Measurements from ENCODE around the gene CYB561D2. TPM values are rescaled to one million over a fixed set of nuclear protein-coding genes. Genes with fewer than 3 reads are reported as not detected.

Gene CYB561D2
- total RNA-seq, 3 donors from 2014 or later (not counting 1 experiment from before 2014, with no cell fraction given), result 39.6 to 54.0 (median 50.5) TPM

GRCh38 chr3:50365080-50365841 is 14.6 kb downstream of the CYB561D2 start:
- peak; percentile 94 to 97 (median 97) for ATAC-seq
- no peaks in the 10 kb centered on the region for H3K9me3 ChIP-seq (ENCODE audit: control insufficient read depth, insufficient read depth, low read length)
- no peaks in the 10 kb centered on the region for H3K27me3 Mint-ChIP-seq (ENCODE audit: low read depth in 2 of 2)
- H3K36me3 Mint-ChIP-seq, result no peaks in the 10 kb centered on the region
- H3K27me3 ChIP-seq (ENCODE audit: control insufficient read depth, insufficient read depth, low read length), result no peaks in the 10 kb centered on the region
- H3K27ac ChIP-seq (ENCODE audit: low read length), result peak overlapping the region; percentile 82
- H3K9me3 Mint-ChIP-seq, result no peaks in the 10 kb centered on the region
- DNase-seq, result peak; percentile 81 to 97
- intact Hi-C loops (cut with micrococcal nuclease), result no loop called here
- no peaks in the 10 kb centered on the region for H3K36me3 ChIP-seq (ENCODE audit: control insufficient read depth, insufficient read depth, low read length)
- peak overlapping the region; percentile 88 for H3K4me3 Mint-ChIP-seq
- WGBS (ENCODE audit: insufficient coverage), result 3% methylated on average over 53 of the region's 53 CpGs
- no peak for TF ChIP-seq CTCF (IDR thresholded peaks at IDR 0.05)
- H3K27ac Mint-ChIP-seq, result peak overlapping the region; percentile 67 to 85
- H3K4me1 ChIP-seq (ENCODE audit: control insufficient read depth, insufficient read depth, low read length), result peaks cover 27% of the 10 kb centered on the region
- peak overlapping the region; percentile 62 for H3K4me3 ChIP-seq (ENCODE audit: low read length)
- peaks cover 6 to 20% of the 10 kb centered on the region in 2 donors for H3K4me1 Mint-ChIP-seq

GRCh38 chr3:50365842-50366220 is 15.2 kb downstream of the CYB561D2 start:
- Histone ChIP-seq H3K9me3 (ENCODE audit: control insufficient read depth, insufficient read depth, low read length) (no peaks in the 10 kb centered on the region), H3K4me1 (ENCODE audit: control insufficient read depth, insufficient read depth, low read length) (peaks cover 27% of the 10 kb centered on the region), H3K4me3 (ENCODE audit: low read length) (peak overlapping the region; percentile 62), H3K36me3 (ENCODE audit: control insufficient read depth, insufficient read depth, low read length) (no peaks in the 10 kb centered on the region), H3K27me3 (ENCODE audit: control insufficient read depth, insufficient read depth, low read length) (no peaks in the 10 kb centered on the region), H3K27ac (ENCODE audit: low read length) (peak overlapping the region; percentile 82)
- intact Hi-C loops (cut with micrococcal nuclease), result no loop called here
- DNase-seq (no peak), ATAC-seq (no peak)
- Mint-ChIP-seq H3K36me3 (no peaks in the 10 kb centered on the region), H3K9me3 (no peaks in the 10 kb centered on the region), H3K4me3 (peak overlapping the region; percentile 88), H3K27me3 (ENCODE audit: low read depth in 2 of 2) (no peaks in the 10 kb centered on the region), H3K4me1 (peaks cover 6 to 20% of the 10 kb centered on the region in 2 donors), H3K27ac (peak overlapping the region; percentile 67 to 85)
- WGBS (ENCODE audit: insufficient coverage), result 83% methylated on average over 5 of the region's 5 CpGs
- no peak for TF ChIP-seq CTCF (IDR thresholded peaks at IDR 0.05)

GRCh38 chr3:50369012-50369670 is 18.5 kb downstream of the CYB561D2 start:
- H3K27ac Mint-ChIP-seq, result peak overlapping the region in 1 of 2 donors; percentile 46
- intact Hi-C loops (cut with micrococcal nuclease), result no loop called here
- no peaks in the 10 kb centered on the region for H3K9me3 Mint-ChIP-seq

More at GRCh38 chr3:50369012-50369670, 18.5 kb downstream of the CYB561D2 start:
- no peaks in the 10 kb centered on the region for H3K9me3 ChIP-seq (ENCODE audit: control insufficient read depth, insufficient read depth, low read length)
- no peak for TF ChIP-seq CTCF (IDR thresholded peaks at IDR 0.05)
- 81% methylated on average over 9 of the region's 9 CpGs for whole genome bisulfite sequencing (ENCODE audit: insufficient coverage)
- Mint-ChIP-seq H3K4me3 (no peak overlapping the region), H3K27me3 (ENCODE audit: low read depth in 2 of 2) (no peaks in the 10 kb centered on the region), H3K4me1 (peaks cover 6 to 32% of the 10 kb centered on the region in 2 donors), H3K36me3 (no peaks in the 10 kb centered on the region)
- H3K36me3 ChIP-seq (ENCODE audit: control insufficient read depth, insufficient read depth, low read length), result no peaks in the 10 kb centered on the region
- DNase-seq (no peak), ATAC-seq (no peak)
- H3K27ac ChIP-seq (ENCODE audit: low read length), result no peak overlapping the region
- H3K4me1 ChIP-seq (ENCODE audit: control insufficient read depth, insufficient read depth, low read length), result peaks cover 24% of the 10 kb centered on the region
- H3K4me3 ChIP-seq (ENCODE audit: low read length), result no peak overlapping the region
- H3K27me3 ChIP-seq (ENCODE audit: control insufficient read depth, insufficient read depth, low read length), result no peaks in the 10 kb centered on the region
